IMR-90 (cell line): Measurements from ENCODE around the gene CEP41. TPM values are rescaled to one million over a fixed set of nuclear protein-coding genes. Genes with fewer than 3 reads are reported as not detected.

Experiments used
- ATAC-seq: fragments of 200-7000 bp; cut with Tn5 transposase; 2 replicates; pipeline ENCODE4 v1.9.1; 2020; ENCODE audit warnings: low read depth, mild to moderate bottlenecking, moderate library complexity
- BruUV-seq: library from RNA; stranded (reverse); fragments of 400-500 nt; replicated peaks from 2 replicates; lab custom pipeline; 2021; lab: Mats Ljungman, UMichigan
- CTCF ChIA-PET: fragments of 300-600 bp; formaldehyde crosslinking; extraction: SDS; loops from one replicate; lab custom pipeline; 2021; ENCODE audit warnings: antibody characterized with exemption; lab: Yijun Ruan, JAX
- POLR2A ChIA-PET: fragments of 300-600 bp; sonication (Branson Sonifier 250); formaldehyde crosslinking; loops from one replicate; lab custom pipeline; 2022; ENCODE audit warnings: antibody characterized with exemption; ENCODE audit not compliant: unreplicated experiment; lab: Charles Lee
- DNase-seq: peaks from one replicate; pipeline ENCODE4 v3.0.0; 2013
- H2AFZ ChIP-seq: replicated peaks from 2 replicates; pipeline ENCODE3; 2013; ENCODE audit warnings: low read length, mild to moderate bottlenecking; ENCODE audit not compliant: poor library complexity
- H2AK5ac ChIP-seq: 2 replicates; pipeline ENCODE4 v1.6.1; 2013; ENCODE audit warnings: low read depth, low read length, inconsistent platforms
- H2AK9ac ChIP-seq: replicated peaks from 2 replicates; pipeline ENCODE3; 2013; ENCODE audit warnings: mild to moderate bottlenecking, low read depth, low read length, moderate library complexity; ENCODE audit not compliant: poor library complexity
- H2BK120ac ChIP-seq: 2 replicates; pipeline ENCODE4 v1.6.1; 2013; ENCODE audit warnings: low read depth, low read length, inconsistent platforms
- H2BK15ac ChIP-seq: 3 replicates; pipeline ENCODE4 v1.6.1; 2013; ENCODE audit warnings: low read depth, low read length, inconsistent platforms
- H2BK20ac ChIP-seq: 2 replicates; pipeline ENCODE4 v1.6.1; 2013; ENCODE audit warnings: low read depth, mild to moderate bottlenecking, inconsistent platforms, low read length, moderate library complexity
- H2BK5ac ChIP-seq: 2 replicates; pipeline ENCODE4 v1.6.1; 2013; ENCODE audit warnings: mild to moderate bottlenecking, low read depth, low read length, inconsistent platforms; ENCODE audit not compliant: poor library complexity, severe bottlenecking
- H3K14ac ChIP-seq: replicated peaks from 2 replicates; pipeline ENCODE4 v1.6.1; 2013; ENCODE audit warnings: low read depth, low read length, inconsistent platforms
- H3K18ac ChIP-seq: 2 replicates; pipeline ENCODE4 v1.6.1; 2013; ENCODE audit warnings: low read depth, low read length, control low read depth
- H3K23ac ChIP-seq: 2 replicates; pipeline ENCODE4 v1.6.1; 2013; ENCODE audit warnings: low read depth, low read length, inconsistent platforms
- H3K27ac ChIP-seq: 2 replicates; pipeline ENCODE4 v1.5.1; 2013; ENCODE audit warnings: mild to moderate bottlenecking, control low read depth, low read length; ENCODE audit not compliant: insufficient read depth
- H3K27me3 ChIP-seq: 2 replicates; pipeline ENCODE4 v1.6.1; 2013; ENCODE audit warnings: low read length; ENCODE audit not compliant: control insufficient read depth, insufficient read depth
- H3K36me3 ChIP-seq: 2 replicates; pipeline ENCODE4 v1.6.1; 2013; ENCODE audit warnings: low read length, mixed read lengths; ENCODE audit not compliant: control insufficient read depth, insufficient read depth
- H3K4ac ChIP-seq: 2 replicates; pipeline ENCODE4 v1.6.1; 2013; ENCODE audit warnings: low read depth, low read length, inconsistent platforms
- H3K4me1 ChIP-seq: 2 replicates; pipeline ENCODE4 v1.6.1; 2013; ENCODE audit warnings: low read length, mixed read lengths; ENCODE audit not compliant: control insufficient read depth, insufficient read depth
- H3K4me2 ChIP-seq: 2 replicates; pipeline ENCODE4 v1.6.1; 2013; ENCODE audit warnings: low read depth, mild to moderate bottlenecking, control low read depth, low read length, moderate library complexity
- H3K4me3 ChIP-seq: 2 replicates; pipeline ENCODE4 v1.5.1; 2013; ENCODE audit warnings: low read depth, mild to moderate bottlenecking, control low read depth, low read length, moderate library complexity; ENCODE audit not compliant: insufficient read depth
- H3K56ac ChIP-seq: 2 replicates; pipeline ENCODE4 v1.6.1; 2013; ENCODE audit warnings: low read length, inconsistent platforms; ENCODE audit not compliant: insufficient read depth; ENCODE audit errors: extremely low read depth
- H3K79me1 ChIP-seq, 2 experiments: 2 replicates each; pipeline ENCODE4 v1.6.1; 2013; ENCODE audit warnings: low read length in 2 of 2, inconsistent platforms in 1 of 2, low read depth in 1 of 2
- H3K9ac ChIP-seq: 2 replicates; pipeline ENCODE4 v1.6.1; 2013; ENCODE audit warnings: low read depth, low read length, control low read depth
- H3K9me1 ChIP-seq: 2 replicates; pipeline ENCODE4 v1.6.1; 2013; ENCODE audit warnings: low read length, inconsistent platforms; ENCODE audit not compliant: insufficient read depth
- H3K9me3 ChIP-seq: 2 replicates; pipeline ENCODE4 v1.6.1; 2013; ENCODE audit warnings: low read length; ENCODE audit not compliant: control insufficient read depth, insufficient read depth
- H4K20me1 ChIP-seq: 2 replicates; pipeline ENCODE4 v1.6.1; 2013; ENCODE audit warnings: low read length, inconsistent platforms; ENCODE audit not compliant: insufficient read depth
- H4K5ac ChIP-seq: 2 replicates; pipeline ENCODE4 v1.6.1; 2013; ENCODE audit warnings: mild to moderate bottlenecking, low read depth, low read length, control low read depth
- H4K8ac ChIP-seq, 2 experiments: 2 replicates each; pipeline ENCODE4 v1.6.1; 2013; ENCODE audit warnings: low read depth in 2 of 2, low read length in 2 of 2, control low read depth in 1 of 2, inconsistent platforms in 1 of 2
- H4K91ac ChIP-seq: 2 replicates; pipeline ENCODE4 v1.6.1; 2013; ENCODE audit warnings: low read depth, low read length, inconsistent platforms; ENCODE audit not compliant: insufficient read depth
- RFX5 ChIP-seq: IDR thresholded peaks from 2 replicates; pipeline ENCODE4 v1.8.0; 2012; ENCODE audit warnings: low read depth, mild to moderate bottlenecking, low read length, moderate library complexity
- WGBS, 2 experiments: methylation state at CpG; one replicate each; pipeline versions ENCODE4 v1.1.5 to v1.1.7; 2013; ENCODE audit warnings: missing lambda C conversion rate in 2 of 2; ENCODE audit not compliant: insufficient read length in 1 of 2; ENCODE audit errors: extremely low coverage in 2 of 2; 5-methylcytosine and 5-hydroxymethylcytosine counted together
- dilution Hi-C: fragments of 300-500 bp; cut with HindIII; formaldehyde crosslinking; loops from one replicate; pipeline ENCODE4 v1.14.3; 2018; ENCODE audit warnings: low sequenced_read_pairs; ENCODE audit not compliant: unreplicated experiment
- in situ Hi-C: fragments of 300-500 bp; cut with MboI; formaldehyde crosslinking; loops from 3 replicates; pipeline ENCODE4 v1.14.3; 2019; ENCODE audit warnings: low sequenced_read_pairs, inconsistent platforms, mixed read lengths
- intact Hi-C: fragments of 100-400 bp; cut with micrococcal nuclease; formaldehyde crosslinking; loops from 2 replicates; pipeline ENCODE4 v1.10.0; 2022
- polyA plus RNA-seq, 3 experiments: library from polyadenylated mRNA; depleted of rRNA; stranded (reverse); fragments of >200 nt; gene quantifications; 2 replicates each; pipeline ENCODE4 v1.2.3, GENCODE V29; 2012; ENCODE audit warnings: low replicate concordance in 1 of 3
- total RNA-seq: library from RNA; depleted of rRNA; stranded (reverse); fragments of >200 nt; gene quantifications from 2 replicates; pipeline ENCODE4 v1.2.3, GENCODE V29; 2012

CEP41 gene
- total and polyA plus RNA-seq, 2 of the 4 experiments (the other 2 are of a cell fraction), result 12.2 to 21.9 TPM

DNA sequence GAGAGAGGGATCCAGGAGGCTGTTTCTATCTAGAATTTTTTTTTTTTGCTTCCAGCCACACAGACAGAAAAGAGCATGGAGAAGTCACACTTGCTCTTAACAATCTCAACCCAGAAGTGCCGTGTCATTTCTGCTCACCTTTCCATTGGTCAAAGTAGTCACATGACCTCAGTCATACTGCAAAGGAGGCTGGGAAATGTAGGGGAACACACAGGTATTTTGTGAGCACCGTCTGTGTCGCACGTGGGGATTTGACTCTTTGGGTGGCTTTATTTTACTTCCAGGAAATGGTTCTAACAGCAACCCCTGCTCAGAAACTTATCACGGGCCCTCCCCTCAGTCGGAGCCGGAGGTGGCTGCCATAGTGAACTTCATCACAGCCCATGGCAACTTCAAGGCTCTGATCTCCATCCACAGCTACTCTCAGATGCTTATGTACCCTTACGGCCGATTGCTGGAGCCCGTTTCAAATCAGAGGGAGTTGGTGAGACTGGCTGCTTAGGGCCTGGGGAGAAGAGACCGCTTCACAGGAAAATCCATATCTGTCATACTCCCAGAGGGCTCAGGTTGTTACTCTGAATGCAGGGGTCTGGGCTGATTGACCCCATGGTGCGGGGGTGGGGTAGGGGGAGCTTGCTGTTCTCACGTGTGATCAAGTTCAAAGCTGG is 73.6 kb downstream of the CEP41 start (continued):
- no peak for TF ChIP-seq RFX5

DNA sequence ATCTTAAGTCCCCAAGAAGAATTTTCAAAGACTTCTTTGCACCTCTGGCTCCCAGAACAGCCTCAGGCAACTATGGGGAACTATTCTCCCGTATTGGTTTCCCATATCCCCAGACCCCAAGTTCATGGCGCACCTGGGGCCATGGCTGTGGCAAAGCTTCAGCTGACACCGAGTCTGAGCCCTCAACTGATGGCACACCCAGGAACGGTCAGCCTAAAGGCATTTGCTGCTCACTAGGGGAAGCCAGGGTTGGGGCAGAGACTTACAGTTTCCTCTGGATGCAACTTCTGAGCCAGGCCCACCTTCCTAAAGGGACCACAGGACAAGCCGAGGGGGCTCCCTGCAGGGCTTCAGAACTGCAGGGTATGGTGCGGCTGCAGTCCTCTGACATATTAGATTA is 74.3 kb downstream of the CEP41 start:
- H3K9me3 ChIP-seq, result no peaks in the 10 kb centered on the region
- peak overlapping the region; percentile 96 for H2BK5ac ChIP-seq
- H2BK20ac ChIP-seq, result peak overlapping the region; percentile 96
- H4K5ac ChIP-seq, result peak overlapping the region; percentile 71
- peak overlapping the region; percentile 100 for H2AK5ac ChIP-seq
- peak overlapping the region; percentile 89 for H3K14ac ChIP-seq
- H2AK9ac ChIP-seq, result peak overlapping the region; percentile 76
- H3K18ac ChIP-seq, result peak overlapping the region; percentile 86
- no peak for ATAC-seq
- no TSS peak for BruUV-seq
- H3K23ac ChIP-seq, result peak overlapping the region; percentile 70
- no peak overlapping the region for H3K4me3 ChIP-seq
- ChIA-PET CTCF (no interaction called here), POLR2A (no interaction called here)
- peak overlapping the region; percentile 63 for H2BK15ac ChIP-seq
- H3K4ac ChIP-seq, result peak overlapping the region; percentile 99
- no CpG with 5 or more reads among the region's 6 CpGs for WGBS, 2 experiments
- peak overlapping the region; percentile 98 for H2BK120ac ChIP-seq
- dilution Hi-C loops (no loop called here), in situ Hi-C loops (no loop called here), intact Hi-C loops (no loop called here)
- H3K4me2 ChIP-seq, result no peak overlapping the region
- peaks cover 0 to 17% of the 10 kb centered on the region in 2 experiments; a peak in 1 of 4 replicates for H3K79me1 ChIP-seq
- H3K27me3 ChIP-seq, result no peaks in the 10 kb centered on the region
- H4K8ac ChIP-seq, result peak overlapping the region; percentile 83 to 96
- peak; percentile 42 for DNase-seq
- H3K9me1 ChIP-seq, result peaks cover 51% of the 10 kb centered on the region
- peak overlapping the region; percentile 55 for H2AFZ ChIP-seq
- H3K36me3 ChIP-seq, result no peaks in the 10 kb centered on the region
- no peak overlapping the region; the same call in 1 of the 2 replicates for H3K9ac ChIP-seq
- H4K20me1 ChIP-seq, result no peaks in the 10 kb centered on the region
- peak overlapping the region; percentile 77 for H3K56ac ChIP-seq
- H3K4me1 ChIP-seq, result peaks cover 49% of the 10 kb centered on the region
- TF ChIP-seq RFX5, result no peak
- H3K27ac ChIP-seq, result peak overlapping the region; percentile 78
- peak overlapping the region; percentile 95 for H4K91ac ChIP-seq
